ENCODE data around the gene NFX1. TPM values are rescaled to one million over a fixed set of nuclear protein-coding genes. Genes with fewer than 3 reads are reported as not detected.
"Not testable (repeated sequence)": the region's sequence is repeated elsewhere in the genome, so short reads cannot be mapped to it uniquely, and the experiment has no call there.

Gene NFX1
- total RNA-seq, 1 donor from 2014 or later, result 33.2 TPM

DNA sequence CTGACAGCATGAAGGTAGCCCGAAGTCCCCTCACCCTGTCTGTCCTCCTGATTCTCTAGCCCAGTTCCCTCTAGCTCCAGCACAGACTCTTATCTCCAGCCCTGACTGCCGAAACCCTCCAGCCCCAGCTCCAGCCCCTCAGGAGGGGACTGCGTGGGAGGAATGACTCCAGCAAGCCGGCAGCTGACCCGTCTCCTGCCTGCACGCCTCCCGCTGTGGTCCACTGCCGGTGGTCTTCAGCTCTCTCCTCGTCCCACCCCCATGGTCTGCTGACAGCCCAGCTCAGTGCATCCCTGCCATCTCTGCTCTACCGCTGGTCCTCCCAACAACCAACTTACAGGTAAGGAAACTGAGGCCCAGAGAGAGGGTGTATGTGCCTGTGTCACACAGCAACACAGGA, 111.5 kb downstream of the NFX1 start:
- H3K27ac Mint-ChIP-seq (ENCODE audit: unreplicated experiment); H3K36me3 Mint-ChIP-seq (ENCODE audit: low read depth); DNase-seq (ENCODE audit: low read depth, low spot score); H3K4me3 Mint-ChIP-seq; H3K9me3 Mint-ChIP-seq; H3K27me3 Mint-ChIP-seq (ENCODE audit: low read depth): not testable (repeated sequence)
- H3K4me1 Mint-ChIP-seq, result peaks cover 28% of the 10 kb centered on the region

DNA sequence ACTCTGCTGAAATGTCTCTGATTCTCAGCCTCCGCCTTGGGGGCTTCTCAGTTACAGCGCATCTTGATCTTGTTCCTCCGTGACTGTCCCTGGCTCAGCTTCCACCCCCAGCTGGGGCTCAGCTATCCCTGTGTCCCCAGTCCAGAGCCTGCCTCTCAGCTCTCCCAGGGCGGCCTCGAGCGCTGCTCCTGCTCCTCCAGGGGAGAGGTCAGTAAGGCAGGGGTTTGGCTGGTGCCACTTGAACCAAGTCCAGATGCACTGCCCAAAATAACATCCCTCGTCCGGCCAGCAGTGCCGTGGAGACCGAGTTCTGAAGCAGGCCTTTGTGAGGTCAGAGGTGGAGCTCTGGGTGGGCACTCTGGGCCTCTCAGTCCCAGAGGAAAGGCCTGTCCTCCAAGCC, 112.1 kb downstream of the NFX1 start, which contains the start of gene AQP7:
Gene AQP7 (minus strand): TSS at position 198 of the 400 bp plus-strand sequence. CDS start 1,306 bp downstream, outside the sequence.
- not testable (repeated sequence) for H3K27ac Mint-ChIP-seq (ENCODE audit: unreplicated experiment)

DNA sequence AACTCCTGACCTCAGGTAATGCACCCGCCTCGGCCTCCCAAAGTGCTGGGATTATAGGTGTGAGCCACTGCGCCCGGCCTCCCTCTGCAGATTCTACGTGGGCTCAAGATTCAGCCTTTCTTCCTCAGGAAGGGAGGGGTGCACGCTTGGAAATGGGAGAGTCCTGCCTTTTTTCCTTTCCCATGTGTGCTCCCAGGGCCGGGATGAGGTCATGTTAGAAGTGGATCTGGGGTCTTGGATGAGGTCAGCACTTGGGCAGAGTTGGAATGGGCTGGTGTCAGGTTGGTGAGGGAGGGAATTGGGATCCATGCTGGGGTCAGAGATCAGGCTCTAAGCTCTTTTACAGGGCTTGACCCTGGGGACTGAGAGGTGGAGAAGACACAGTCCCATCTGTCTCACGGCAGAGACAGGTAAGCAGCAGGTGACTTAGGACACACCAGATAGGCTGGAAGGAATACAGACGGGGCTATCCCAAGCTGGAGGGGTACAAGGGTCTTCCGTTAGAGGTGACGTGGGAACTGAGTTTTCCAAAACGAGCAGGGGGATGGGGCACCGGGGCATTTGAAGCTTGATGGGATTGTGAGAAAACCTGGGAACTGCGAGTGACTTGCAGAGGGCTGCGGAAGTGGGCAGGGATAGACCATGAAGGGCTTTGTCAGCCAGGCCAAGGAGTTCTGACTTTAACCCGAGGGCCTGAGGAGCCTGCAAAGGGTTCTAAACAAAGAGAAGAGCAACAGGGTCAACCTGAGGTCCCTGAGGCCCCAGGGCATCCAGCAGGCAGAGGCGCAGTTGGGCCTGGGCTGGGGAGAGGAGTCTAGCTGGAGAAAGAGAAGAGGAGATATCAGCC, 113.8 kb downstream of the NFX1 start:
- Mint-ChIP-seq H3K27ac (ENCODE audit: unreplicated experiment) (peak overlapping the region; percentile 95), H3K36me3 (ENCODE audit: low read depth) (no peaks in the 10 kb centered on the region), H3K9me3 (no peaks in the 10 kb centered on the region), H3K4me3 (peak overlapping the region; percentile 28), H3K4me1 (peaks cover 28% of the 10 kb centered on the region), H3K27me3 (ENCODE audit: low read depth) (no peaks in the 10 kb centered on the region)
- TF ChIP-seq, protein P1, sequence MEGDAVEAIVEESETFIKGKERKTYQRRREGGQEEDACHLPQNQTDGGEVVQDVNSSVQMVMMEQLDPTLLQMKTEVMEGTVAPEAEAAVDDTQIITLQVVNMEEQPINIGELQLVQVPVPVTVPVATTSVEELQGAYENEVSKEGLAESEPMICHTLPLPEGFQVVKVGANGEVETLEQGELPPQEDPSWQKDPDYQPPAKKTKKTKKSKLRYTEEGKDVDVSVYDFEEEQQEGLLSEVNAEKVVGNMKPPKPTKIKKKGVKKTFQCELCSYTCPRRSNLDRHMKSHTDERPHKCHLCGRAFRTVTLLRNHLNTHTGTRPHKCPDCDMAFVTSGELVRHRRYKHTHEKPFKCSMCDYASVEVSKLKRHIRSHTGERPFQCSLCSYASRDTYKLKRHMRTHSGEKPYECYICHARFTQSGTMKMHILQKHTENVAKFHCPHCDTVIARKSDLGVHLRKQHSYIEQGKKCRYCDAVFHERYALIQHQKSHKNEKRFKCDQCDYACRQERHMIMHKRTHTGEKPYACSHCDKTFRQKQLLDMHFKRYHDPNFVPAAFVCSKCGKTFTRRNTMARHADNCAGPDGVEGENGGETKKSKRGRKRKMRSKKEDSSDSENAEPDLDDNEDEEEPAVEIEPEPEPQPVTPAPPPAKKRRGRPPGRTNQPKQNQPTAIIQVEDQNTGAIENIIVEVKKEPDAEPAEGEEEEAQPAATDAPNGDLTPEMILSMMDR (conservative IDR thresholded peaks at IDR 0.05), result no peak
- peak; percentile 44 for DNase-seq (ENCODE audit: low read depth, low spot score)

More for the DNA sequence above, 112.1 kb downstream of the NFX1 start, which contains the start of gene AQP7:
- DNase-seq (ENCODE audit: low read depth, low spot score); H3K27me3 Mint-ChIP-seq (ENCODE audit: low read depth); H3K36me3 Mint-ChIP-seq (ENCODE audit: low read depth); H3K9me3 Mint-ChIP-seq: not testable (repeated sequence)
- Mint-ChIP-seq H3K4me3 (peak within 1 kb of the TSS; percentile 23), H3K4me1 (peaks cover 28% of the 10 kb centered on the region)

DNA sequence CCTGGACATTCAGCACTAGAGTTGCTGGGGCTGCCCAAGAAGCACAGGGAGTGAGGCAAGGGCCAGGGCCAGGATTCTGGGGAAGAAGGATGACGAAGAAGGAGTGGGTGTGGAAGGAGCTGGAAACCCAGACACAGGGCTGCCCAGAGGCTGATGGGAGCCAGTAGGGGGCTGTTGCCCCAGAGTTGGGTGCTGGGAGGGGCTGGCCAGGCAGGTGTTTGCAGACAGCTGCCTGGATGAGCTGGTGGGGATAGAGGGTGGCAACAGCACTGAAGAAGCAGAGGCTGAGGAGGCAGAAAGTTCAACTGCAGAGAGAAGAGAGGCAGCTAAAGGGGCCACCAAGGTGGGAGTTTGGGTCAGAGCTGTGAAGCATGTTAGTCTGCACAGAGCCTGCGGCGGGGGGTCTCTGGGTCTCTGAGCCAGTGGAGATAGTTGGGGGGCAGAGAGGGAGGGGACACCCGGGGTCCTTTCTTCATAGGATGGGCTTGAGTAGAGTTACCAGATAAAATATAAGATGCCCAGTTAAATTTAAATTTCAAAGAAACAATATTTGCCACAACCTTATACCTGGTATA, 114.6 kb downstream of the NFX1 start:
- Mint-ChIP-seq H3K27me3 (ENCODE audit: low read depth) (no peaks in the 10 kb centered on the region), H3K9me3 (no peaks in the 10 kb centered on the region), H3K4me3 (peak overlapping the region; percentile 28), H3K4me1 (peaks cover 28% of the 10 kb centered on the region), H3K27ac (ENCODE audit: unreplicated experiment) (peak overlapping the region; percentile 95), H3K36me3 (ENCODE audit: low read depth) (no peaks in the 10 kb centered on the region)
- DNase-seq (ENCODE audit: low read depth, low spot score), result no peak
- TF ChIP-seq, protein P1 (conservative IDR thresholded peaks at IDR 0.05), result no peak

DNA sequence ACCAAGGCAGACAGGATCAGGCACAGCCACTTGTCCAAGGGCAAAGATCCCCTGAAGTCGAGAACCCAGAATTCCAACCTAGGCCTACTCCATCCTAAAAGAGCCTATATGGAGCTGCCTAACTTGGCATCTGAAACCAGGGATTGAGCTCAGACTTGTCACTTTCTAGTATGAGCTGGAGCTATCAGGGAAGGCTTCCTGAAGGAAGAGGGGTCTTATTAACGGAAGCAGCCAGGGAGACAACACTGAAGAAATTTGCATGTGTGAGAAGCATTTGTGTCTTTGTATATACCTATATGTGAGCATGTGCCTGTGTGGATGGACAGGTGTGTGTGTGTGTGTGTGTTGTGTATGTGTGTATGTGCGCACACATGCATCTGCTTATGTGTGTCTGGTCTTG, 116.7 kb downstream of the NFX1 start:
- Mint-ChIP-seq H3K27ac (ENCODE audit: unreplicated experiment) (no peak overlapping the region), H3K4me3 (no peak overlapping the region), H3K4me1 (peaks cover 21% of the 10 kb centered on the region), H3K9me3 (no peaks in the 10 kb centered on the region), H3K27me3 (ENCODE audit: low read depth) (no peaks in the 10 kb centered on the region), H3K36me3 (ENCODE audit: low read depth) (no peaks in the 10 kb centered on the region)
- DNase-seq (ENCODE audit: low read depth, low spot score), result no peak
- TF ChIP-seq, protein P1 (conservative IDR thresholded peaks at IDR 0.05), result no peak

DNA sequence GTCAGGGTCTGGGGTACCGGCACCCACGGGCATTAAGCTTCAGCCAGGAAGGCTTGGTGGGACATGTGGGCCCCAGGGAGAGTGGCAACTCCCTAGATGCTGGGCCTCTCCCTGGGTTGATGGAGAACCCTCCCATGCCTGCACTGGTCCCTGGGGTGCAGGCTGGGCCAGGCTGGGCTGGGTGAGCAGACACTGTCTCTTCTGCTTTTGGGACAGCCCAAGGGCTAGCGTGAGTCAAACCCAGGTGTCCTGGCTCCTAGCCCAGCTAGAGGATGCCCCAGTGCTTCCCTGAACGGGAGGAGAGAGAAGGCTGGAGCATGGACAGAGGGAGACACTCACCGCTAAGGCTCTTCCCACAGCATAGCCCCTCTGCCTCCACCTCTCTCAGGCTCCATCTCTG, 117.8 kb downstream of the NFX1 start:
- no peak overlapping the region for H3K4me3 Mint-ChIP-seq
- H3K4me1 Mint-ChIP-seq, result peaks cover 16% of the 10 kb centered on the region
- H3K27ac Mint-ChIP-seq (ENCODE audit: unreplicated experiment), result no peak overlapping the region
- DNase-seq (ENCODE audit: low read depth, low spot score), result no peak
- no peaks in the 10 kb centered on the region for H3K9me3 Mint-ChIP-seq
- TF ChIP-seq, protein P1 (conservative IDR thresholded peaks at IDR 0.05), result no peak
- H3K36me3 Mint-ChIP-seq (ENCODE audit: low read depth), result no peaks in the 10 kb centered on the region
- H3K27me3 Mint-ChIP-seq (ENCODE audit: low read depth), result no peaks in the 10 kb centered on the region
